Astrocyte of the spinal cord (primary cell): ENCODE results near the gene STK11.
A peak's percentile ranks its signal among the peaks of the same experiment; 100 is the strongest.

Experiments
- DNase-seq: peaks from one replicate; pipeline ENCODE4 v3.0.0; 2011; ENCODE audit warnings: low read depth, low spot score
- H3K4me3 ChIP-seq: 2 replicates; pipeline ENCODE4 v1.5.1; 2011; ENCODE audit warnings: low read depth, mild to moderate bottlenecking, low read length, moderate library complexity
- CTCF ChIP-seq: IDR thresholded peaks from 2 replicates; pipeline ENCODE4 v1.5.1; 2012; ENCODE audit warnings: low read depth, mild to moderate bottlenecking, low read length, inconsistent platforms
- in situ Hi-C: cut with HindIII; loops from 2 replicates; pipeline ENCODE4 v1.10.0; 2017; ENCODE audit warnings: low sequenced_read_pairs

The STK11 gene

GRCh38 chr19:1258707-1259205 is 53.2 kb downstream of the STK11 start:
- TF ChIP-seq CTCF, result no peak

GRCh38 chr19:1259206-1259875 is 53.8 kb downstream of the STK11 start:
- H3K4me3 ChIP-seq, result no peak overlapping the region
- no peak for TF ChIP-seq CTCF
- in situ Hi-C loops, result no loop called here
- DNase-seq, result peak; percentile 58

More at GRCh38 chr19:1258707-1259205, 53.2 kb downstream of the STK11 start:
- DNase-seq, result no peak
- in situ Hi-C loops, result no loop called here
- H3K4me3 ChIP-seq, result no peak overlapping the region

- DNase-seq, result no peak
- no peak for TF ChIP-seq CTCF
- H3K4me3 ChIP-seq, result peak overlapping the region; percentile 10
- in situ Hi-C loops, result no loop called here
Observed at GRCh38 chr19:1259876-1260748, 54.5 kb downstream of the STK11 start.

GRCh38 chr19:1260749-1261537 is 55.4 kb downstream of the STK11 start:
- H3K4me3 ChIP-seq, result peak overlapping the region; percentile 54
- peak; percentile 97 for DNase-seq
- in situ Hi-C loops, result no loop called here
- no peak for TF ChIP-seq CTCF

- in situ Hi-C loops, result no loop called here
- no peak for DNase-seq
- no peak for TF ChIP-seq CTCF
- H3K4me3 ChIP-seq, result peak overlapping the region; percentile 54
Observed at GRCh38 chr19:1261538-1261797, 55.9 kb downstream of the STK11 start.
